K562 (cell line): Measurements from ENCODE around the gene HEXIM1. TPM values are rescaled to one million over a fixed set of nuclear protein-coding genes. Genes with fewer than 3 reads are reported as not detected.

Source experiments
- ARID3B ChIP-seq: fragments of 250-450 bp; sonication (Bioruptor Pico); IDR thresholded peaks from 2 replicates; pipeline ENCODE4 v1.4.0; 2020; ENCODE audit warnings: borderline replicate concordance
- CCAR2 ChIP-seq: fragments of 200-400 bp; formaldehyde crosslinking; IDR thresholded peaks from 2 replicates; pipeline ENCODE4 v1.6.1; 2017; ENCODE audit warnings: mild to moderate bottlenecking, low read depth, low read length
- CHD4 ChIP-seq: fragments of 200-600 bp; sonication (generic); IDR thresholded peaks from 3 replicates; pipeline ENCODE4 v1.6.1; 2012; ENCODE audit warnings: low read depth, mild to moderate bottlenecking, mixed read lengths, low read length, inconsistent platforms; ENCODE audit not compliant: insufficient read depth, insufficient replicate concordance, poor library complexity, severe bottlenecking
- CSDE1 ChIP-seq, 2 experiments: fragments of 450-650 bp; IDR thresholded peaks; 2 replicates each; pipeline ENCODE4 v1.6.1; 2016; ENCODE audit warnings: mild to moderate bottlenecking in 1 of 2
- DEAF1 ChIP-seq: fragments of 450-650 bp; formaldehyde crosslinking; IDR thresholded peaks from 2 replicates; pipeline ENCODE4 v1.4.0; 2020; ENCODE audit warnings: mild to moderate bottlenecking, moderate library complexity
- FOXK1 ChIP-seq: sonication (generic); formaldehyde crosslinking; IDR thresholded peaks from 2 replicates; pipeline ENCODE4 v1.8.0; 2022; ENCODE audit warnings: missing genetic modification reagents, mild to moderate bottlenecking, borderline replicate concordance
- GATA2 ChIP-seq: sonication (generic); formaldehyde crosslinking; IDR thresholded peaks from 2 replicates; pipeline ENCODE4 v1.4.0; 2020; ENCODE audit warnings: mild to moderate bottlenecking, missing genetic modification reagents
- GTF2A2 ChIP-seq: IDR thresholded peaks from 2 replicates; pipeline ENCODE4 v1.6.1; 2016; ENCODE audit warnings: mild to moderate bottlenecking, missing genetic modification characterization, missing compliant biosample characterization
- HDGF ChIP-seq: fragments of 450-650 bp; IDR thresholded peaks from 2 replicates; pipeline ENCODE4 v1.6.1; 2016
- KAT2B ChIP-seq: IDR thresholded peaks from one replicate; pipeline ENCODE4 v1.6.1; 2012; ENCODE audit warnings: low read depth, mild to moderate bottlenecking, control low read depth, inconsistent platforms, low read length, moderate library complexity
- NCOA1 ChIP-seq: fragments of 450-650 bp; IDR thresholded peaks from 2 replicates; pipeline ENCODE4 v1.6.1; 2016; ENCODE audit warnings: low read depth
- RBM39 ChIP-seq: fragments of 200-400 bp; formaldehyde crosslinking; optimal IDR thresholded peaks from 2 replicates; pipeline ENCODE3; 2018; ENCODE audit warnings: low read depth, low read length
- SMAD2 ChIP-seq: fragments of 150-350 bp; IDR thresholded peaks from 2 replicates; pipeline ENCODE4 v1.6.1; 2014; ENCODE audit warnings: low read depth, mild to moderate bottlenecking, low read length
- SRSF7 ChIP-seq: fragments of 200-400 bp; formaldehyde crosslinking; optimal IDR thresholded peaks from 2 replicates; pipeline ENCODE3; 2017; ENCODE audit warnings: mild to moderate bottlenecking, low read depth, low read length
- TAF15 ChIP-seq: fragments of 200-400 bp; formaldehyde crosslinking; IDR thresholded peaks from 2 replicates; pipeline ENCODE4 v1.6.1; 2017; ENCODE audit warnings: mild to moderate bottlenecking, low read depth, low read length, moderate library complexity
- TAL1 ChIP-seq: fragments of 450-650 bp; IDR thresholded peaks from 2 replicates; pipeline ENCODE4 v1.6.1; 2016; ENCODE audit warnings: mild to moderate bottlenecking
- TARDBP ChIP-seq: fragments of 450-650 bp; IDR thresholded peaks from 2 replicates; pipeline ENCODE4 v1.6.1; 2016
- ZNF398 ChIP-seq: fragments of 250-450 bp; sonication (Bioruptor Pico); IDR thresholded peaks from 2 replicates; pipeline ENCODE4 v1.8.0; 2021; ENCODE audit warnings: moderate library complexity, mild to moderate bottlenecking, inconsistent platforms
- ZNF408 ChIP-seq: fragments of 250-450 bp; sonication (Bioruptor Pico); IDR thresholded peaks from 2 replicates; pipeline ENCODE4 v1.4.0; 2020; ENCODE audit warnings: low read depth, mild to moderate bottlenecking, moderate library complexity
- ZNF592 ChIP-seq: fragments of 450-650 bp; IDR thresholded peaks from 2 replicates; pipeline ENCODE4 v1.6.1; 2017; ENCODE audit warnings: antibody characterized with exemption, mild to moderate bottlenecking
- polyA plus RNA-seq, 8 experiments: library from polyadenylated mRNA; depleted of rRNA in 4 of 8; stranded (reverse) in 5 of 8; unstranded in 3 of 8; fragments of >200 nt; fragmentation: Nextera tagmentation in 2 of 8; fragmentation: Illumina TruSeq in 1 of 8; extraction: Ambion mirVana in 2 of 8; extraction: Trizol in 1 of 8; gene quantifications; 2 replicates each; pipeline versions ENCODE4 v1.2.1 to v1.2.3, GENCODE V29; 2011 to 2014; ENCODE audit warnings: inconsistent platforms in 1 of 8, missing spikeins in 1 of 8
- total RNA-seq, 7 experiments: library from RNA; depleted of rRNA in 6 of 7; stranded (reverse); fragments of >200 nt in 6 of 7; fragmentation: Illumina TruSeq in 2 of 7; extraction: Trizol in 2 of 7; gene quantifications; 2 replicates each; pipeline versions ENCODE4 v1.2.1 to v1.2.3, GENCODE V29; 2011 to 2021; ENCODE audit warnings: low replicate concordance in 1 of 7

The HEXIM1 gene
- total and polyA plus RNA-seq, 9 of the 15 experiments (the other 6 are each of a cell fraction or from before 2014, with no cell fraction given) = 1.4 to 28.3 (median 9.1) TPM

GRCh38 chr17:45161288-45162024 lies 13.2 kb downstream of the HEXIM1 start, which contains the start of gene HEXIM2 (continued):
- TF ChIP-seq DEAF1 (peak; percentile 8; the same call in 1 of the 2 replicates), KAT2B (no peak), FOXK1 (CRISPR knock-in tag) (no peak; the same call in 1 of the 2 replicates), GATA2 (no peak), TAF15 (no peak), CHD4 (no peak), CSDE1 (IDR thresholded peaks at IDR 0.05) (0 out of 4 replicates have a peak, but pooled peaks of 1 of the 2 experiments have one; percentile 18), ZNF398 (CRISPR knock-in tag) (no peak), CCAR2 (no peak), ZNF592 (no peak), GTF2A2 (tag) (peak; percentile 81), ARID3B (no peak), TAL1 (no peak), SMAD2 (no peak), SRSF7 (no peak), TARDBP (no peak), RBM39 (no peak), HDGF (no peak), NCOA1 (0 out of 2 replicates have a peak, but pooled peaks have one; percentile 19), ZNF408 (CRISPR knock-in tag) (no peak)
